SK-N-SH (cell line): ENCODE measurements around the gene CXorf66. TPM values are rescaled to one million over a fixed set of nuclear protein-coding genes. Genes with fewer than 3 reads are reported as not detected.
"Not testable (repeated sequence)": the region's sequence is repeated elsewhere in the genome, so short reads cannot be mapped to it uniquely, and the experiment has no call there.

Source experiments
- CTCF ChIA-PET: fragments of 300-600, 350-600 bp; formaldehyde crosslinking; extraction: SDS; loops from one replicate; lab custom pipeline; 2021; lab: Yijun Ruan, JAX
- POLR2A ChIA-PET: fragments of 350-600 bp; sonication (Branson Sonifier 250); formaldehyde crosslinking; extraction: SDS; loops from one replicate; lab custom pipeline; 2020; ENCODE audit warnings: antibody characterized with exemption, inconsistent platforms; lab: Yijun Ruan, JAX
- DNase-seq: peaks from one replicate; pipeline ENCODE4 v3.0.0; 2012
- H2AFZ ChIP-seq: fragments of 200-600 bp; sonication (generic); 2 replicates; pipeline ENCODE4 v1.8.1; 2016; ENCODE audit warnings: antibody characterized with exemption, mild to moderate bottlenecking, low read depth
- H3F3A ChIP-seq: fragments of 200-600 bp; sonication (generic); replicated peaks from 2 replicates; pipeline ENCODE3; 2016; ENCODE audit warnings: antibody characterized with exemption, mild to moderate bottlenecking; ENCODE audit not compliant: insufficient read depth
- H3K27ac ChIP-seq, 2 experiments: fragments of 200-500 bp in 1 of 2; fragments of 200-600 bp in 1 of 2; sonication (Bioruptor generic) in 1 of 2; sonication (generic), shearing (Covaris generic) in 1 of 2; 2 replicates each; pipeline versions ENCODE4 v1.5.1 to v1.6.1; 2014 to 2016; ENCODE audit warnings: low read depth in 2 of 2, inconsistent platforms in 1 of 2, low read length in 1 of 2, mild to moderate bottlenecking in 1 of 2, mixed read lengths in 1 of 2
- H3K27me3 ChIP-seq: fragments of 200-600 bp; sonication (generic), shearing (Covaris generic); 2 replicates; pipeline ENCODE4 v1.6.1; 2016; ENCODE audit warnings: mixed run types; ENCODE audit not compliant: insufficient read depth
- H3K36me3 ChIP-seq, 2 experiments: fragments of 200-500 bp in 1 of 2; fragments of 200-600 bp in 1 of 2; sonication (Bioruptor generic) in 1 of 2; sonication (generic) in 1 of 2; replicated peaks in 1 of 2; 2 replicates each; pipeline versions ENCODE3 to v1.5.1; 2014 to 2016; ENCODE audit warnings: low read length in 1 of 2, mild to moderate bottlenecking in 1 of 2; ENCODE audit not compliant: insufficient read depth in 2 of 2, control insufficient read depth in 1 of 2
- H3K4me1 ChIP-seq, 2 experiments: fragments of 200-500 bp in 1 of 2; fragments of 200-600 bp in 1 of 2; sonication (Bioruptor generic) in 1 of 2; sonication (generic), shearing (Covaris generic) in 1 of 2; 2 replicates each; pipeline versions ENCODE4 v1.5.1 to v1.6.1; 2014 to 2016; ENCODE audit warnings: low read depth in 1 of 2, low read length in 1 of 2, mixed run types in 1 of 2; ENCODE audit not compliant: insufficient read depth in 2 of 2, control insufficient read depth in 1 of 2
- H3K4me2 ChIP-seq: fragments of 200-600 bp; sonication (generic), shearing (Covaris generic); 2 replicates; pipeline ENCODE4 v1.6.1; 2017; ENCODE audit warnings: mixed run types
- H3K4me3 ChIP-seq, 2 experiments: fragments of 200-500 bp in 1 of 2; fragments of 200-600 bp in 1 of 2; sonication (Bioruptor generic) in 1 of 2; sonication (generic), shearing (Covaris generic) in 1 of 2; 2 replicates each; pipeline versions ENCODE4 v1.5.1 to v1.8.1; 2014 to 2016; ENCODE audit warnings: low read depth in 2 of 2, inconsistent platforms in 1 of 2, low read length in 1 of 2, mild to moderate bottlenecking in 1 of 2, mixed read lengths in 1 of 2, moderate library complexity in 1 of 2
- H3K79me2 ChIP-seq: fragments of 200-600 bp; sonication (generic); 2 replicates; pipeline ENCODE4 v1.8.1; 2017; ENCODE audit warnings: mild to moderate bottlenecking; ENCODE audit not compliant: insufficient read depth
- H3K9ac ChIP-seq: fragments of 200-600 bp; sonication (generic); 2 replicates; pipeline ENCODE4 v1.6.1; 2017; ENCODE audit warnings: mixed run types
- H3K9me2 ChIP-seq: fragments of 200-600 bp; sonication (generic); 2 replicates; pipeline ENCODE4 v1.6.1; 2017; ENCODE audit warnings: mixed run types
- H3K9me3 ChIP-seq: fragments of 200-600 bp; sonication (generic); 2 replicates; pipeline ENCODE4 v1.6.1; 2017; ENCODE audit warnings: mixed run types, mild to moderate bottlenecking, moderate library complexity
- H4K20me1 ChIP-seq: fragments of 200-600 bp; sonication (generic); 2 replicates; pipeline ENCODE4 v1.6.1; 2017; ENCODE audit warnings: mild to moderate bottlenecking, mixed run types; ENCODE audit not compliant: insufficient read depth
- CHD2 ChIP-seq: fragments of 150-350 bp; IDR thresholded peaks from 2 replicates; pipeline ENCODE4 v1.6.1; 2018; ENCODE audit warnings: low read length; ENCODE audit not compliant: partially characterized antibody
- EP300 ChIP-seq, 2 experiments: IDR thresholded peaks; 2 replicates each; pipeline versions ENCODE4 v1.4.0 to v1.6.1; 2012; ENCODE audit warnings: borderline replicate concordance in 1 of 2, low read depth in 1 of 2, low read length in 1 of 2
- EZH2phosphoT487 ChIP-seq: fragments of 200-600 bp; sonication (generic); IDR thresholded peaks from 2 replicates; pipeline ENCODE4 v1.6.1; 2017; ENCODE audit warnings: low read depth, mixed run types, mild to moderate bottlenecking, antibody characterized with exemption, moderate library complexity, borderline replicate concordance
- FOXJ3 ChIP-seq: sonication (generic); formaldehyde crosslinking; IDR thresholded peaks from 2 replicates; pipeline ENCODE4 v1.5.1; 2020; ENCODE audit warnings: mild to moderate bottlenecking, missing genetic modification reagents
- FOXM1 ChIP-seq: IDR thresholded peaks from 2 replicates; pipeline ENCODE4 v1.4.0; 2012; ENCODE audit warnings: low read depth, mild to moderate bottlenecking
- GATA2 ChIP-seq: sonication (generic); formaldehyde crosslinking; IDR thresholded peaks from 2 replicates; pipeline ENCODE4 v1.5.0; 2020; ENCODE audit warnings: mild to moderate bottlenecking, missing genetic modification reagents
- MEF2A ChIP-seq: IDR thresholded peaks from 2 replicates; pipeline ENCODE4 v1.4.0; 2012; ENCODE audit warnings: low read depth, borderline replicate concordance
- MXI1 ChIP-seq: IDR thresholded peaks from 2 replicates; pipeline ENCODE4 v1.6.1; 2012; ENCODE audit warnings: mild to moderate bottlenecking, low read depth, low read length, improper control_type of control experiment
- NRF1 ChIP-seq: IDR thresholded peaks from 2 replicates; pipeline ENCODE4 v1.6.1; 2012; ENCODE audit warnings: low read depth, mild to moderate bottlenecking, low read length
- POLR2AphosphoS5 ChIP-seq: IDR thresholded peaks from 2 replicates; pipeline ENCODE4 v1.6.1; 2012; ENCODE audit warnings: low read depth, low read length
- RFX5 ChIP-seq: IDR thresholded peaks from 2 replicates; pipeline ENCODE4 v1.6.1; 2012; ENCODE audit warnings: mild to moderate bottlenecking, improper control_type of control experiment, low read length
- SMC3 ChIP-seq: IDR thresholded peaks from 2 replicates; pipeline ENCODE4 v1.6.1; 2012; ENCODE audit warnings: low read depth, low read length, improper control_type of control experiment
- TCF12 ChIP-seq: IDR thresholded peaks from 2 replicates; pipeline ENCODE4 v1.4.0; 2012
- WGBS: methylation state at CpG from one replicate; pipeline ENCODE4 v1.1.6; 2017; ENCODE audit warnings: low lambda C conversion rate; 5-methylcytosine and 5-hydroxymethylcytosine counted together
- polyA plus RNA-seq, 3 experiments: library from polyadenylated mRNA; depleted of rRNA; stranded (reverse); fragments of >200 nt; gene quantifications; 2 replicates each; pipeline ENCODE4 v1.2.3, GENCODE V29; 2012
- TF ChIP-seq, protein P1 (sequence below): IDR thresholded peaks from 2 replicates; pipeline ENCODE4; 2012
- TF ChIP-seq, protein P2 (sequence below): IDR thresholded peaks from 2 replicates; pipeline ENCODE4 v1.4.0; 2012; ENCODE audit warnings: low read depth, borderline replicate concordance

The CXorf66 gene
- polyA plus RNA-seq, 1 of the 3 experiments (the other 2 are of a cell fraction), result not detected

DNA sequence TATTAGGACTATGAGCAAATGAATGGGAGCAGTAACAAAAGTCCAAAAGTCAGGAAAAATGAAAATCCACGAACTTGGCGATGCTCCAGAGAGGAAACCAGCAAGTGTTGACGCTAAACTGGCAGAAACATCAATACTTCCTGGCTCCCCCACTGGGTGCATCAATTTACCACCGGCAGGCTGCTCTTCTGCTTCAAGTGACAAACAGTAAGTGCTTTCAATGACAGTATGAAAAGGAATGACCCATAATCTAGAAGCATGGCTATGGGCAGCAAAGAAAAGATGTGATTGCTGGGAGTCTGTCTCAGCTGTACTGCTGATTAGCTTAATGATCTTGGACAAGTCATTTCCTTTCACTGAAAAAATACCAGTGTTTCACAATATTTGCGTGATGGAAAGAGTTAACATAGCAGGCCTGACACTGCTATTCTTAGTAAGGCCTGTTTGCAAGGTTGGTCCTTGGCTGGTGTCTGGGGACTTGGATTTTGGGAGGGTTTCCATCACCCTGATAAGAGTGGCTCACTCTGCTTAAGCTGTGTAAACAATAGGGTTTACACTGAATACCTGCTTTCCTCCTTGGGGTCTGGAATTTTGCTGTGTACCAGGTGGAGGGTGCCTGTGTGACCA, 41.1 kb downstream of the CXorf66 start:
- 18% methylated on average over 5 of the region's 5 CpGs for WGBS
- Histone ChIP-seq H3K36me3 (no peaks in the 10 kb centered on the region), H3K4me2 (no peak overlapping the region), H3K4me3 (no peak overlapping the region), H3K27me3 (no peaks in the 10 kb centered on the region), H3K9ac (no peak overlapping the region), H3K27ac (no peak overlapping the region), H3K79me2 (peaks cover 90% of the 10 kb centered on the region), H2AFZ (no peak overlapping the region), H3F3A (peaks cover 6% of the 10 kb centered on the region), H3K9me2 (no peaks in the 10 kb centered on the region), H3K4me1 (peaks cover 0 to 4% of the 10 kb centered on the region in 2 experiments; a peak in 2 of 4 replicates), H4K20me1 (peaks cover 39% of the 10 kb centered on the region), H3K9me3 (no peaks in the 10 kb centered on the region)
- no peak for DNase-seq
- ChIA-PET CTCF (no interaction called here), POLR2A (no interaction called here)
- TF ChIP-seq RFX5 (no peak), MXI1 (no peak), POLR2AphosphoS5 (no peak), FOXJ3 (CRISPR knock-in tag) (no peak), TCF12 (0 out of 2 replicates have a peak, but pooled peaks have one; percentile 9), CHD2 (no peak)
- TF ChIP-seq, protein P1, sequence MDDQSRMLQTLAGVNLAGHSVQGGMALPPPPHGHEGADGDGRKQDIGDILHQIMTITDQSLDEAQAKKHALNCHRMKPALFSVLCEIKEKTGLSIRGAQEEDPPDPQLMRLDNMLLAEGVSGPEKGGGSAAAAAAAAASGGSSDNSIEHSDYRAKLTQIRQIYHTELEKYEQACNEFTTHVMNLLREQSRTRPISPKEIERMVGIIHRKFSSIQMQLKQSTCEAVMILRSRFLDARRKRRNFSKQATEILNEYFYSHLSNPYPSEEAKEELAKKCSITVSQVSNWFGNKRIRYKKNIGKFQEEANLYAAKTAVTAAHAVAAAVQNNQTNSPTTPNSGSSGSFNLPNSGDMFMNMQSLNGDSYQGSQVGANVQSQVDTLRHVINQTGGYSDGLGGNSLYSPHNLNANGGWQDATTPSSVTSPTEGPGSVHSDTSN, result 0 out of 2 replicates have a peak, but pooled peaks have one; percentile 28
- TF ChIP-seq, protein P2, sequence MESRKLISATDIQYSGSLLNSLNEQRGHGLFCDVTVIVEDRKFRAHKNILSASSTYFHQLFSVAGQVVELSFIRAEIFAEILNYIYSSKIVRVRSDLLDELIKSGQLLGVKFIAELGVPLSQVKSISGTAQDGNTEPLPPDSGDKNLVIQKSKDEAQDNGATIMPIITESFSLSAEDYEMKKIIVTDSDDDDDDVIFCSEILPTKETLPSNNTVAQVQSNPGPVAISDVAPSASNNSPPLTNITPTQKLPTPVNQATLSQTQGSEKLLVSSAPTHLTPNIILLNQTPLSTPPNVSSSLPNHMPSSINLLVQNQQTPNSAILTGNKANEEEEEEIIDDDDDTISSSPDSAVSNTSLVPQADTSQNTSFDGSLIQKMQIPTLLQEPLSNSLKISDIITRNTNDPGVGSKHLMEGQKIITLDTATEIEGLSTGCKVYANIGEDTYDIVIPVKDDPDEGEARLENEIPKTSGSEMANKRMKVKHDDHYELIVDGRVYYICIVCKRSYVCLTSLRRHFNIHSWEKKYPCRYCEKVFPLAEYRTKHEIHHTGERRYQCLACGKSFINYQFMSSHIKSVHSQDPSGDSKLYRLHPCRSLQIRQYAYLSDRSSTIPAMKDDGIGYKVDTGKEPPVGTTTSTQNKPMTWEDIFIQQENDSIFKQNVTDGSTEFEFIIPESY, result no peak

DNA sequence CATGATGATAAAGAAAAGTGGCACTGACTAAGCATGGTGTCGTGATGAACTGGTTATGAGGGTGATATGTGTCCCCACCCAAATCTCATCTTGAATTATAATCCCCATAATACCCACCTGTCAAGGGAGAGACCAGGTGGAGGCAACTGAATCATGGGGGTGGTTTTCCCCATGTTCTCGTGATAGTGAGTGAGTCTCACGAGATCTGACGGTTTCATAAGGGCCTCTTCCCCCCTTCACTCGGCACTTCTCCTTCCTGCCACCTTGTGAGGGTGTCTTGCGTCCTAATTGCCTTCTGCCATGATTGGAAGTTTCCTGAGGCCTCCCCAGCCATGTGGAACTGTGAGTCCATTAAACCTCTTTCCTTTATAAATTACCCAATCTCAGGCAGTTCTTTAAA, 44.2 kb downstream of the CXorf66 start:
- WGBS, result 54% methylated on average over 6 of the region's 6 CpGs
- H3K27ac ChIP-seq, H3K9me2 ChIP-seq, CTCF ChIA-PET, DNase-seq, H3K27me3 ChIP-seq, H3K4me2 ChIP-seq, H2AFZ ChIP-seq, H3K4me1 ChIP-seq, H3K9ac ChIP-seq, H3F3A ChIP-seq, H3K4me3 ChIP-seq, H3K9me3 ChIP-seq, H3K36me3 ChIP-seq, POLR2A ChIA-PET: not testable (repeated sequence)
- peaks cover 90% of the 10 kb centered on the region for H3K79me2 ChIP-seq
- H4K20me1 ChIP-seq, result peaks cover 16% of the 10 kb centered on the region

- TF ChIP-seq SMC3 (no peak), FOXM1 (no peak), FOXJ3 (CRISPR knock-in tag) (no peak), GATA2 (no peak), EP300 (IDR thresholded peaks at IDR 0.05; ENCODE audit: borderline replicate concordance in 1 of 2, low read depth in 1 of 2, low read length in 1 of 2) (no peak), MEF2A (no peak), NRF1 (no peak), EZH2phosphoT487 (no peak)
- TF ChIP-seq, all 33 proteins: peak for 0
- 52% methylated on average over 1 of the region's 1 CpG for WGBS
- Histone ChIP-seq H3K27ac (no peak overlapping the region), H3K36me3 (no peaks in the 10 kb centered on the region), H3K9ac (no peak overlapping the region), H3K4me1 (no peaks in the 10 kb centered on the region; a peak in 2 of 4 replicates), H3K27me3 (no peaks in the 10 kb centered on the region), H3F3A (peaks cover 4% of the 10 kb centered on the region), H3K79me2 (peaks cover 90% of the 10 kb centered on the region), H3K9me3 (no peaks in the 10 kb centered on the region), H3K4me2 (no peak overlapping the region), H3K4me3 (no peak overlapping the region), H2AFZ (no peak overlapping the region), H3K9me2 (no peaks in the 10 kb centered on the region), H4K20me1 (peaks cover 11% of the 10 kb centered on the region; the same call in 1 of the 2 replicates)
- DNase-seq, result no peak
- ChIA-PET POLR2A (no interaction called here), CTCF (no interaction called here)
Observed at GRCh38 chrX:139920316-139920715, 45.0 kb downstream of the CXorf66 start.
